IPS-18c (cell line): ENCODE measurements around the gene SDK1.

ENCODE experiments used
- H3K4me3 ChIP-seq: 2 replicates; pipeline ENCODE4 v1.7.0; 2013; ENCODE audit warnings: low read depth, mild to moderate bottlenecking, low read length, moderate library complexity; ENCODE audit not compliant: insufficient read depth
- H3K9me3 ChIP-seq: one replicate; pipeline ENCODE4 v1.6.1; 2013; ENCODE audit warnings: mild to moderate bottlenecking, low read length, moderate library complexity; ENCODE audit not compliant: control insufficient read depth, insufficient read depth

Gene SDK1

DNA sequence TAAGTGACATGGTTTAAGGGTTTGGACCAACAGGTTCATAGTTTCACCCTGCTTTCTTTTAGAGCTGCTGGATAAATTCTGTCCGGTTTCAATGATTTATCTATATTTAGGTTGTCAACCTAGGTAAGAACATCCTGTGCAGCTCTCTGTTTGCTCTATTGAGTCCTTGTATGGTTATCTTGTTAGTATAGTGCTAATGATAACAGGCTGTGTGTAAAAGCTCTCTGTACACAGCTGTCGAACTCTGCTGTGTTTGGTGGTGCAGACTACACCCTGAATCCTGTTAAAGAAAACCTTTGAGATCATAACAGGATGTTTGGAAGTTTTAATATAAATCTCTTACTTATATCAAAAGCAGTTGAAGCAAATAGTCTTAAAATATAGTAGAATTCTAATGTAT, 219.2 kb downstream of the SDK1 start:
- H3K4me3 ChIP-seq = no peak overlapping the region
- H3K9me3 ChIP-seq = no peaks in the 10 kb centered on the region

DNA sequence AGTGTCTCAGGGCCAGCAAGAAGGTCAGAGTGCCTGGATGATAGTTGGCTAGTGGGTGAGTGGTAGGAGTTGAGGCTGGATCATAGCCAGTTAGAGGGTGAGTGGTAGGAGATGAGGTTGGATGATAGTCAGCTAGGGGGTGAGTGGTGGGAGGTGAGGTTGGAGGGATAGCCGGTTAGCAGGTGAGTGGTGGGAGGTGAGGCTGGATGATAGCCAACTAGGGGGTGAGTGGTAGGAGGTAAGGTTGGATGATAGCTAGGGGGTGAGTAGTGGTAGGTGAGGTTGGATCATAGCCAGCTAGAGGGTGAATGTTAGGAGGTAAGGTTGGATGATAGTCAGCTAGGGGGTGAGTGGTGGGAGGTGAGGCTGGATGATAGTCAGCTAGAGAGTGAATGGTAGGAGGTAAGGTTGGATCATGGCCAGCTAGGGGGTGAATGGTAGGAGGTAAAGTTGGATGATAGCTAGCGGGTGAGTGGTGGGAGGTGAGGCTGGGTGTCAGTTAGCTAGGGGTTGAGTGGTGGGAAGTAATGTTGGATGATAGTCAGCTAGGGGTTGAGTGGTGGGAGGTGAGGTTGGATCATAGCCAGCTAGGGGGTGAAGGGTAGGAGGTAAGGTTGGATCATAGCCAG, 226.6 kb downstream of the SDK1 start:
- H3K9me3 ChIP-seq = no peaks in the 10 kb centered on the region
- no peak overlapping the region for H3K4me3 ChIP-seq

DNA sequence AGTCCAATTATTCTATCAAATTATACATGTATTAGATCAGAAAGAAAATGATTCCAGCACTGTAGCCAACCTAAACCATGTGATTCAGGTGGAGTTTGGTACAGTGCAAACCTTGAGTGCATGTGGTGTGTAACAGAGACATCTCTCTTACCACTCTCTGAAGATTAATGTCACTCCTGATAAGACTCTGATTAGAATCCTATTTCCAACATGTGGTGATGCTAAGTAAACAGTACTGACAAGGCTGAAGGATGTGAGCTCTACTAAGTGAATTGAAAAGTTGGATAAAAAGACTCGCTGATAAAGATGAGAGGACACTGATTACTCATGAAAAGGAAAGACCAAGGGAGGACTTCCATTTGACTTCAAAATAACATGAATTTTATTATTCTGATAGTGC, 232.0 kb downstream of the SDK1 start:
- H3K9me3 ChIP-seq = no peaks in the 10 kb centered on the region
- no peak overlapping the region for H3K4me3 ChIP-seq

DNA sequence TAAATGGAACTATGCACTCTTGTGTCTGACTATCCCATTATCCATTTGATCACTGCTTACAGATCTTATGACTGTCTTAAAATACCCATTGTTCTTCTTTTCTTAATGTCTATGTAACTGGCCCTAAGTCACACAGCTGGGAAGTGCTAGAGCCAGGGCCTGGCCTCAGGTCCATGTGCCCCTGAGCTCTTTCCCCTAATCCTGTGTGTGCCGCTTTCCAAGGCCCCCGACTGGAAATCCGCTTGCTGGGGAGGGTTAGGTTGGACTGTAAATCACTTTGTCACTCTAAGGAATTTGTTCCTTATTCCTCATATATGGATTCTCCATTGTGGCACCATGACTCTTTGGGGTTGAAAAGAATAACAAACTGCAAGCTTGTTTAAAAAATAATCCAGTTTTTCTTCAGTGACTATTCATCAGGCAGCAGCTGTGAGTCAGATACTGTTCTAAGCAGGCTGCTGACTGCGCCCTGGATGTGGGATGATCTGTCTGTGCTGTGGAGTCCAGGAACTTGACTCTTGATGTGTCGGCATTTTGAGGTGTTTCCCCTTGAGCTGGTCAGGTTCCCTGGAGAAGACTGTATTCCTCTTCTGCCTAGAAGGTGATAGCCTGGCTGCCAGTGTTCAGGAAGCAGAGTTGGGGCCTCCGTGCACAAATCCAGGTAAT, 236.3 kb downstream of the SDK1 start:
- H3K4me3 ChIP-seq = no peak overlapping the region
- no peaks in the 10 kb centered on the region for H3K9me3 ChIP-seq

DNA sequence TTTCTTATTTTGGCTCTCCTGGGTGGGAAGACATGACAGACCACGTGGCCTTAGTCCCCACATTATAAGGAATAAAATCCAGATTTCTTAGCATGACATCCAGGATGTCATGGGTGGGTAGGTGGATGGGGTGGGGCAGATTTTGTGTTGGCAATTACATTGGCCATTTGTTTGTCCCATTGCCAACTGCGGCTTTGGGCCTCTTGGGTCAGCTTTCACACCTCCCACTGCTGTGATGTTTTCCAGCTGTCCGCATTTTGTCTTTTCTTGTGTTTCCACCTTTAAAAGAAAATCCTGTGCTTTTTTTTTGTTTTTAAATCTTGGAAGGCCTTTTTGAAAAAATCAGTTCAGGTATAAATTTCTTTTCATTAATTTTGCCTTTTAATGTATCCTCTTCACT, 237.0 kb downstream of the SDK1 start:
- Histone ChIP-seq H3K4me3 (no peak overlapping the region), H3K9me3 (no peaks in the 10 kb centered on the region)

DNA sequence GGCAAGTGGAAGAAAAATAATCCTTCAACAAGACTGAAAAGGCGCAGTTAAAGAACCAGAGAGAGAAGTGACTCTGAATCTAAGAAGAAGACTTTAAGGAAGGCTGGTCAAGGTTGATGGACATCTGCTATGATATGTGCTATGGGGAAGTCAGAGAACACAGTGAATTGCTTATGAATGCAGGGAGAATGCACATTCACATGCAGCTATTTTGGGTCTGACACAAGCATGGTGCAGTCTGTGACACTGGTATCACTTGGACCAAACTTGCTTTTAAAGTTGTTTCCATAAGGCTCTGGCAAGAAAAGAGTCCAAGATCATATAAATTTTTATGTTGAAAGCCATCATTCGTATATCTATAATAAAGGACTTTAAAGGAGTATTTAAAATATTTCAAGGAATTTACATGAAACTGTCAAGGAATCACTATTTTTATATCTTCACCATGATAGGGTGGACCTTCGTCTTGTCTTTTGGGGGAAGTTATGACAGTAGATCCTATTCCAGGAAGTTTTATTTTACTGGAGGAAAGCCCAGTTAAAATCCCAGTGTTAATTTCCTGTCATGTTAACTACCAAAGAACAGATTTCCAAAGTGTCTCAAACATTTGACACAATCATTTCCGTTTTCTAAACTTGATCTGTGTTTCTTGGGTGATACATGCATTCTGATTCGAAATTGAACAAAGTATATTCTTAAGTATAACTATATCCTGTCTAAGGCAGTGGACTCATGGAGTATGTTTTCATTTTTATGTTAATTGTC, 239.6 kb downstream of the SDK1 start:
- Histone ChIP-seq H3K4me3 (no peak overlapping the region), H3K9me3 (no peaks in the 10 kb centered on the region)

DNA sequence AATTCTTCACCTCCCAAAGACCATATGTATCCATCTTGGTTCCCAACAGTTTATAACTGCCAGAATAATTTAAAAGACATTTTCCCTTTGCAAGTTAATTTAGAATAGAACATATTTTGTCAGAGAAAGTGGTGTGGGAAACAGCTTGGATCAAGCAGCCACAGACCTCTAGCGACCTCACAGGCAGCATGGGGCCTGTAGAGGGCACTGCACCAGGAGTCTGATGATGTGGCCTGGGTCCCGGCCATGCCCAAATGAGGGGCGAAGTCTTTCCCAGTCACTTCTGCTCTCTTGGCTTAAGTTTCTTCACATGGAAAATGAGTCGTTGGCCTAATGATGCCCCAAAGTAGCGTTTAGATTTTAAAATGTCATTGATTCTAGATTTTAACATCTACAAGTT, 243.2 kb downstream of the SDK1 start:
- Histone ChIP-seq H3K4me3 (no peak overlapping the region), H3K9me3 (no peaks in the 10 kb centered on the region)

DNA sequence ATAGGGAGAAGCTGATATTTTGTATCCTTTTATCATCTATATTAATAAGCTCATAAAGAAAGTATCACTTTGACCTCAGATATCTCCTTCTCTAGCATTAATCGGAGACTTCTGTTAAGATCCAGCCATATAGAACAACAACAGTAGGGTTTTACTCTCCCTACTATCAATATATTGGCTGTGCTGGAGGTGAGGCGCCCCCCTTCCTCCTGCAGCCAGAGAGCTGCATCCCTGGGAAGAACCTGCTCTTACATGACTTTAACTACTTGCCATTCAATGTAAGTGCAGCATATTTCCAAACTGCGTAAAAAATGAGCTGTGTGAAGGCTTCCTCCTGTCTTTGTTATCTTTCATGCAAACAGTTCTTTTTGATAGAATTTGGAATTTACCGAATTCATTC, 247.8 kb downstream of the SDK1 start:
- no peak overlapping the region for H3K4me3 ChIP-seq
- no peaks in the 10 kb centered on the region for H3K9me3 ChIP-seq

DNA sequence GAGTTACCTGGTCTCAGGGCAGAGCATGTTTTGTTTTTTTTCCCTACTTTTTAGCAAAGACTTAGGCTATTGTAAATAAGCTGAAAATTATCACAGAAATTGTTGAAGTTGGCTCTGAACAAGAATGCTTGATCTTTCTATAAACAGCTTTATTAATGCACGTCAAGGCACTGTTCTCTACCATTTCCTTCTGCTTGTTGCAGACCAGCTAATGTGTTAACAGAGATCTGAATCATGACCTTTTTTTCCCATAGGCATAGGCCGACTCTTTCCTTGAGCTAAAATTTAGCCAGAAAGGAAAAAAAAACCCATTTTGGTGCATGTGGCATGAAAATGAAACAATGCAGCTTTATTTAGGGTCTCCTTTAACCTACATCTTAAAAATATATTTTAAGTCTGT, 248.5 kb downstream of the SDK1 start:
- H3K9me3 ChIP-seq = no peaks in the 10 kb centered on the region
- H3K4me3 ChIP-seq = no peak overlapping the region

DNA sequence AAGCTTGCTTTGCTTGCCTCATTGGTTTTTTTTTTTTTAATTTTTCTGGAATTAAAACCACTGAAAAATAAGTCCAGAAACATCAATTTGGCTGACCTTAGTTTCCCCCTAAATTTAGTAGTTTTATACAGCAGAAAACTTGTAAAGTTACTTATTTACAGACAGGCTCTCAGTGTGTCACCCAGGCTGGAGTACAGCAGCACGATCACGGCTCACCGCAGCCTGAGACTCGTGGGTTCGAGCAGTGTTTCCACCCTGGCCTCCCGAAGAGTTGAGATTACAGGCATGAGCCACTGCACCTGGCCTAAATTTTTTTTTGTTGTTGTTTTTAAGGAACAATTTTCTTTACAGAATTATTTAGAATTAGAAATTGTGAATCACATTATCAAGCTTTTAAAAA, 250.5 kb downstream of the SDK1 start:
- Histone ChIP-seq H3K4me3 (no peak overlapping the region), H3K9me3 (no peaks in the 10 kb centered on the region)

DNA sequence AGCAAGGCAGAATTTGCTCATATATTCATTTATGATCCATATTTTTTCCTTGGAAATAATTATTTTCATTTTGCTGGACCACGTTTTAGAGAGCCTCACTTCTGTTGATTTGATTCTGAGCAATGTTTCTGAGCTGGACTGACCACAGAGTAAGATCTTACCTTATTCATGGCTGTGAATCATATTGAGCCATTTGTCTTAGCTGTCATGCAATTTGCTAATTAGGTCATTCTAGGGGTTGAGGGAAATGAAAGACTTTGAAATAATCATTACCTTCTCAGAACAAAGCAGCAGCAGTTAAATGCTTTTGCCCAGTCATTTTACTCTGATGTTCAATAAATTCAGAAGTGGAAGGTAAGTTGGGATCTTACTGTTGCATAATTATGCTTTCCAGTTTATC, 251.4 kb downstream of the SDK1 start:
- Histone ChIP-seq H3K9me3 (no peaks in the 10 kb centered on the region), H3K4me3 (no peak overlapping the region)

DNA sequence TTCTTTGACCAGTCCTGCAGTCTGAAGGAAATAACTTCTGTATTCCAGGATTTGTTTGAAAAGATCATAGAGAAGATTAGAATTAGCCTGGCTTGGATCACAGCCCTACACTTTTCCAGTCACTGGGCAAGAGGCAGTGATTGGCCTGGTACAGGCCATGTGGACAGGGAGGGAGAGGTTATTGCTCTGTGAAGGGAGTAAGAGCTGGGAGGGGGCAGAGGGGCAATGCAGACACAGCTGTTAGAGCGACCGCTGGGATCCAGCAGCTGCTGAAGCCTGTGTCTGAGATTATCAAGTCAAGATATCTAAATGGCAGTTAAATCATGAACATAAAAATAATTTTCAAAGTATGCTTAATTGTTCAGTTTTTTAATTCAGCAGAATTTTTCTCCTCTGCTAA, 257.3 kb downstream of the SDK1 start:
- no peak overlapping the region for H3K4me3 ChIP-seq

DNA sequence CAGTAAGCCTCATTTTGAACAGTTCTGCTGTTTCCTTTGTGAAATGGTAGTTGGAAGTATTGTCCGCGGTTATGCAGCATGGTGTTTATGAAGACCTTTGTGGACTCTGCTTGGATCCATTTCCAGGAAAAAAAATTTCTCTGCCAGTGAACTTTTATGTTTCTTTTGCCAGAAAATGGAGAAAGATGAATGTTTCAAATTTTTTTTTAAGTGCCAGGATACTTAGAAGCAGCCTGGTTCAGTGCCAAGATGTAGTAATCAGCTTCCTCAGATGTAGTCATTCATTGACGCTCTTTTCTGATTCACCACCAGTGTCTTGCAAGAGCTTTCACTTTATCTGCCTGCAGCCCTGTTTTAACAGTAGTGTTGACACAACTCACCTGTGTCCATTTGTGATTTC, 258.2 kb downstream of the SDK1 start:
- H3K4me3 ChIP-seq = no peak overlapping the region
- H3K9me3 ChIP-seq = no peaks in the 10 kb centered on the region

More for the DNA sequence above, 257.3 kb downstream of the SDK1 start:
- H3K9me3 ChIP-seq = no peaks in the 10 kb centered on the region

DNA sequence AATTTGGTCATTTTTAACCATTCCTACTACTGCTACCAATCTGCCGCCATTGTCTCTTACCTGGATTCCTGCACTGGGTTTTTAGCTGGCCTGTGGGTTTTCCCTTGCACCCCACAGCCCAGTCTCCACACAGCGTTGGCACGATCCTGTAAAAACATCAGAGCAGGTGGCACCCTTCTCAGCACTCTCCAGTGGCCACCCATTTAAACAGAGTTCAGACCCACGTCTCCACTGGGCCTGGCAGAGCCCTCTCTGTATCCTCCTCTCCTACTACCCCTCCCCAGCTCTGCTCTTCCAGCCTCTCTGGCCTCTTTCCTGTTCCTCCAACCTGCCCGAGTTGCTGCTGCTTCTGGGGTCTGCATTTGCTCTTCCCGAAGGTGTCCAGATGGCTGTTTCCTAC, 259.4 kb downstream of the SDK1 start:
- Histone ChIP-seq H3K9me3 (no peaks in the 10 kb centered on the region), H3K4me3 (no peak overlapping the region)

DNA sequence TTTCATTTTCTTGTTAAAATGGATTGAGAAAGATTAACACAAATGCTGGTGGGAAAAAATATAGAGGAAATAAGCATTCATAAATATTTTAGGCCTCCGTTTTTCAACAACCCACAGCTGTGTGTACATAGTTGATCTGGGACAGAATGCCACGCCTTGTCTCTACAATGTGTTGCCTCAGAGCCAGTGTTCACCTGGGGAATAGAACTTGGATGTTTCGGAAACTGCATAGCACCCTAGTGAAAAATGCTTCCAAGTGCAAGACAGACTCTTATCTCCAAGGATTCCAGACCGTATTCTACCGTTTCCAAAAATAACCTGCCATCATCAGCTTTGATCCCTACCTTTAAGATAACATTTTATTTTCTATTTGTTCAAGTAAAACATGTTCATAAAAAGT, 260.9 kb downstream of the SDK1 start:
- no peaks in the 10 kb centered on the region for H3K9me3 ChIP-seq

DNA sequence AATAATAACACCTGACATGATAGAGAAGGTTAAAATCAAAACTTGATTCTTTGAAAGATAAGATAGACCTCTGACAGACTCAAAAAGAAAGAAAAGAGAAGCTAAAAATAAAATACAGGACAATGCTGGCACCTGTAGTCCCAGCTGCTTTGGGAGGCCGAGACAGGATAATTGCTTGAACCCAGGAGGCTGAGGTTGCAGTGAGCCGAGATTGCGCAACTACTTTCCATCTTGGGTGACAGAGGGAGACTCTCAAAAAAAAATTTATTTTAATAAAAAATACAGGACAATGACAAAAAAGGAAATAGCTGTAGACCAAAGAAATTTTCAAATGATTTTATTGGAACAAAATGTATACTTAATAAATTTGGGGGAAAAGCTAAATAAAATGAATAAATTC, 263.2 kb downstream of the SDK1 start:
- Histone ChIP-seq H3K9me3 (no peaks in the 10 kb centered on the region), H3K4me3 (no peak overlapping the region)

More for the DNA sequence above, 260.9 kb downstream of the SDK1 start:
- no peak overlapping the region for H3K4me3 ChIP-seq

DNA sequence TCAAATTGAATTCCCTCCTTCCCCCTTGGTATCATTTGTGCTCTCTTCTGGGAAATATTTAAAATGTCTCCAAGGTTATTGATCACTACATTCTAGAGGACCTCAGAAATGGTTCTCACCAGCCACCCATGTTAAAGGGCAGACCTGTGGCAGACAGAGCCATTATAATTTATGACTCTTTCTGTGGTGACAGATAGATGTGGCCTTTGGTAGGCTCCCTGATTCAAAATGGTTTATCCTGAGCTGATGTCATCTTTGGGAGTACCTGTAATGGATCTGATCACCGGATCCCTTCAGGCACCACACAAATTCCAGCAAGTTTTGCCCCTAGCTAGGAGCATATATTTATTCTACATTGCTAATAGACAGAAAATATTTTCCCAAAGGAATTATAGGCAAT, 267.5 kb downstream of the SDK1 start:
- Histone ChIP-seq H3K9me3 (no peaks in the 10 kb centered on the region), H3K4me3 (no peak overlapping the region)

DNA sequence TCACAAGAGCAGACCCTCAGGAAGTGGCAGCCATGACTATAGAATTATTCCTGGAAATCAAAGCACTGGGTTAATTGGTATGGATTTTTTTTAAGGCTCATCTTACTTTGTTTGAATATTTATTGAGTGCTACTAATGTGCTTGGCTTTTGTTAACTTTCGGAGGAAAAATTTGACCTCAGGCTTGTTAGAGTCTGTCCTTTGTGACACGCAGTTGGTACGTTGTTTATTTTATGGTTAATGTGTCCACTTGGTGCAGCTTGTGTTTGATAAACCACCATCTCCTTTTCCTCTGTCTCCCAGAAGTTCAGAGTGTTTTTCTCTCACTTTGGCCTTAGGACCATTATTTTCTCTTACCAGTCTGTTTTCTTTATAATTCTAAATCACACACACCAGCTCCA, 268.6 kb downstream of the SDK1 start:
- Histone ChIP-seq H3K4me3 (no peak overlapping the region), H3K9me3 (no peaks in the 10 kb centered on the region)
